GM12891 (cell line): ENCODE data around the gene GTF2I.

ENCODE experiments used
- PAX5 ChIP-seq: IDR thresholded peaks from 2 replicates; pipeline ENCODE4 v1.6.1; 2011; ENCODE audit warnings: low read length, moderate library complexity, mild to moderate bottlenecking; ENCODE audit not compliant: insufficient read depth, severe bottlenecking
- POLR2A ChIP-seq: IDR thresholded peaks from 2 replicates; pipeline ENCODE4 v1.6.1; 2011; ENCODE audit warnings: low read depth, low read length, control low read depth
- POLR2AphosphoS5 ChIP-seq: IDR thresholded peaks from 2 replicates; pipeline ENCODE4 v1.6.1; 2011; ENCODE audit warnings: low read depth, low read length, control low read depth
- POU2F2 ChIP-seq: IDR thresholded peaks from 2 replicates; pipeline ENCODE4 v1.6.1; 2011; ENCODE audit warnings: low read depth, mild to moderate bottlenecking, control low read depth, low read length, moderate library complexity
- SPI1 ChIP-seq: IDR thresholded peaks from 2 replicates; pipeline ENCODE4 v1.6.1; 2011; ENCODE audit warnings: low read depth, low read length, control low read depth
- TAF1 ChIP-seq: IDR thresholded peaks from 2 replicates; pipeline ENCODE4 v1.6.1; 2011; ENCODE audit warnings: low read depth, low read length, control low read depth

DNA sequence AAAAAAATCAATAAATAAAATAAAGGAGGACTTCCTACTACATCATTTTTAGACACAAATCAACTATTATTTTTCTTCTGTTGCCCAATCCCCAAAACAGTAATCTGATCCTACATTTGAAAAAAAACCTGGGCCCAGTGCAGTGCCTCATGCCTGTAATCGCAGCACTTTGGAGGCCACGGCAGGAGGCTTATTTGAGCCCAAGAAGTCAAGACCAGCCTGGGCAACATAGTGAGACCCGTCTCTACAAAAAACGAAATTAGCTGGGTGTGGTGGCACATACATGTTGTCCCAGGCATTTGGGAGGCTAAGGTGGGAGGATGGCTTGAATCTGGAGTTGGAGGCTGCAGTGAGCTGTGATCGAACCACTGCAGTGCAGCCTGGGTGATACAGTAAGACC lies 2.7 kb upstream of the GTF2I start:
- TF ChIP-seq POLR2A: no peak
- no peak for TF ChIP-seq POLR2AphosphoS5
- no peak for TF ChIP-seq TAF1
- TF ChIP-seq SPI1: no peak
- no peak for TF ChIP-seq POU2F2
- TF ChIP-seq PAX5: no peak
